Sigmoid colon (tissue), 4 donors: ENCODE measurements around the gene PRPF18.

Experiments used
- CTCF ChIP-seq, 4 experiments: fragments of 450-650 bp in 3 of 4; fragments of 200-600 bp in 1 of 4; IDR thresholded peaks; one replicate each; pipeline ENCODE4 v1.5.1; 2016 to 2019; ENCODE audit warnings: antibody characterized with exemption in 4 of 4, mild to moderate bottlenecking in 3 of 4, moderate library complexity in 2 of 4
- EP300 ChIP-seq, 4 donors: sonication (generic); formaldehyde crosslinking; IDR thresholded peaks; one replicate each; pipeline ENCODE4 v1.6.1; 2017; ENCODE audit warnings: antibody characterized with exemption in 4 of 4
- POLR2A ChIP-seq, 2 donors: fragments of 450-650 bp; IDR thresholded peaks; one replicate each; pipeline ENCODE4 v1.6.1; 2016; ENCODE audit warnings: antibody characterized with exemption in 2 of 2, mild to moderate bottlenecking in 2 of 2, moderate library complexity in 2 of 2

GRCh38 chr10:13669182-13669855 lies 82.6 kb downstream of the PRPF18 start:
- no peak for TF ChIP-seq CTCF (IDR thresholded peaks at IDR 0.05)
- TF ChIP-seq POLR2A (IDR thresholded peaks at IDR 0.05): no peak
- TF ChIP-seq EP300 (IDR thresholded peaks at IDR 0.05): no peak
